HG03354 (cell line): ENCODE results near the gene CDC14C.

Experiments
- ATAC-seq: cut with Tn5 transposase; IDR thresholded peaks from one replicate; pipeline ENCODE4 v1.9.1; 2021; ENCODE audit warnings: mild to moderate bottlenecking; ENCODE audit not compliant: unreplicated experiment, poor library complexity, severe bottlenecking

Gene CDC14C

GRCh38 chr7:48964074-48964473 lies 39.7 kb downstream of the CDC14C start:
- no peak for ATAC-seq

DNA sequence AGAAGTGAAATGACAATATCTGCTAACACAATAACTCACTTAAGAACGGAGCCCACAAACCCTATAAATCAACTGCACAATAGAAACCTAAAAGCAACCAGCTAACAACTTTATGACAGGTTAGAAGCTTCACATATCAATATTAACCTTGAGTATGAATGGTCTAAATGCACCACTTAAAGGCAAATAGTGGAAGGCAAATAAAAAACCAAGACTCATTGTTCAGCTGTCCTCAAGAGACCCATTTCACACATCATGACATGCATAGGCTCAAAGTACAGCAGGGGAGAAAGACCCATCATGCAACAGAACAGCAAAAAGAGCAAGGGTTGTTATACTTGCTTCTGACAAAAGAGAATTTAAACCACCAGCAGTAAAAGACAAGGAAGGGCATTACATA lies 46.8 kb downstream of the CDC14C start:
- ATAC-seq = no peak

- no peak for ATAC-seq
Measured at GRCh38 chr7:48976253-48976652, 51.9 kb downstream of the CDC14C start.

DNA sequence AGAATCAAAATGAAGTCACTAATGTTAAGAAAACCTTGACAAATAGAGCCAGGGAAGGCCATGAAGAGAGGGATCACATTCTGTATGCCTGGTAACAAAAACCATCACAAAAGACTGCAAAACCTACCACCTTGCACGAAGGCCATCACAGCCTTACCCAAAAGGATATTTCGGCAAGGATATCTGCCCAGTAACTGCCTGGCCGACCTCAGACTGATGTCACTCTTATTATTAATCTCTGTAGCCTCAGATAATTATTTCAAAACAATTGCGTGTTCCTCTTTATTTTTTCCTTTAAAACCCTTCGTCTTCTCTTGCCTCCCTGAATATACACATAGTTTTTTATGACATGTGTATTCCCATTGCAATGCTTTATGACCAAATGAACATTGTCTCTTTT lies 52.5 kb downstream of the CDC14C start:
- no peak for ATAC-seq
